ENCODE data around the gene COX6A2. TPM values are rescaled to one million over a fixed set of nuclear protein-coding genes. Genes with fewer than 3 reads are reported as not detected.

Gene COX6A2
- total RNA-seq, 4 donors from 2014 or later = not detected

DNA sequence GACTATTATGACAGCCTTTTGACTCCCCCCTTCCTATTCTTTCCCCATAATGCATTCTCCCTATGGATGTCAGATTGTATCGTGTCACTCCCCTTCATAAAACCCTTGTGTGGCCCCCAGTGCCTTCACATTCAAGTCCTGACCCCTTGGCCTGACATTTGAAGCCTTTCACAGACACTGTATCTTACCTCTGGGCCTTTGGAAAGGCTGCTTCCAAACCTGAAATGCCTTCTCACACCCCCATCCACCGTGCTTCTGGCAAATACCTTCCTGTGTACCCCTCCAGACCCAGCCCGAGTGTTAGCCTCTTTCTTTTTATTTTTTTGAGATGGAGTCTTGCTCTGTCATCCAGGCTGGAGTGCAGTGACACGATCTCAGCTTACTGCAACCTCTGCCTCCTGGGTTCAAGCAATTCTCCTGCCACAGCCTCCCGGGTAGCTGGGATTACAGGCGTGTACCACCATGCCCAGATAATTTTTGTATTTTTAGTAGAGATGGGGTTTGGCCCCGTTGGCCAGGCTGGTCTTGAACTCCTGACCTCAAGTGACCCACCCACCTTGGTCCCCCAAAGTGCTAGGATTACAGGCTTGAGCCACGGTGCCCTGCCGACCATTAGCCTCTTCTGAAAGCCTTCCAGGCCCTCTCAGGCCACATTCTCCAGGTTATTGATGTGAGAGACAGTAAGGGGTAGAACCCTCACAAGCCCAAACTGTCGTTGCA, 33.2 kb upstream of the COX6A2 start:
- TF ChIP-seq, protein P1, sequence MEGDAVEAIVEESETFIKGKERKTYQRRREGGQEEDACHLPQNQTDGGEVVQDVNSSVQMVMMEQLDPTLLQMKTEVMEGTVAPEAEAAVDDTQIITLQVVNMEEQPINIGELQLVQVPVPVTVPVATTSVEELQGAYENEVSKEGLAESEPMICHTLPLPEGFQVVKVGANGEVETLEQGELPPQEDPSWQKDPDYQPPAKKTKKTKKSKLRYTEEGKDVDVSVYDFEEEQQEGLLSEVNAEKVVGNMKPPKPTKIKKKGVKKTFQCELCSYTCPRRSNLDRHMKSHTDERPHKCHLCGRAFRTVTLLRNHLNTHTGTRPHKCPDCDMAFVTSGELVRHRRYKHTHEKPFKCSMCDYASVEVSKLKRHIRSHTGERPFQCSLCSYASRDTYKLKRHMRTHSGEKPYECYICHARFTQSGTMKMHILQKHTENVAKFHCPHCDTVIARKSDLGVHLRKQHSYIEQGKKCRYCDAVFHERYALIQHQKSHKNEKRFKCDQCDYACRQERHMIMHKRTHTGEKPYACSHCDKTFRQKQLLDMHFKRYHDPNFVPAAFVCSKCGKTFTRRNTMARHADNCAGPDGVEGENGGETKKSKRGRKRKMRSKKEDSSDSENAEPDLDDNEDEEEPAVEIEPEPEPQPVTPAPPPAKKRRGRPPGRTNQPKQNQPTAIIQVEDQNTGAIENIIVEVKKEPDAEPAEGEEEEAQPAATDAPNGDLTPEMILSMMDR (IDR thresholded peaks at IDR 0.05; ENCODE audit: low read depth) = no peak

DNA sequence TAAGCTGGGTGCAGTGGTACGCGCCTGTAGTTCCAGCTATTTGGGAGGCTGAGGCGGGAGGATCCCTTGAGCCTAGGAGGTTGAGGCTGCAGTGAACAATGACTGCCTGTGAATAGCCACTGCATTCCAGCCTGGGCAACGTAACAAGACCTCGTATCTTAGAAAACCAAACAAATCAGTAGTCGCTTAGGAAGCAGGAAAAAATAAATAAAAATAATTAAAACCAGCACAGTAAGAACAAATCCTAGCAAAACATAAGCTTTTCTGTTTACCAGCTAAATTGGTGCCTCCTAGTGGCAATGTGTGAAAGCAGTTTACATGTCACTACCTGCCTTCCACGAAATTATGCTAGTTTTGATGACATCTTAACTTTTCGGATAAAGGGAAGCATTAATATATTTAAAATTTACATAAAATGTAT, 32.4 kb upstream of the COX6A2 start:
- TF ChIP-seq, protein P1 (IDR thresholded peaks at IDR 0.05; ENCODE audit: low read depth) = no peak

DNA sequence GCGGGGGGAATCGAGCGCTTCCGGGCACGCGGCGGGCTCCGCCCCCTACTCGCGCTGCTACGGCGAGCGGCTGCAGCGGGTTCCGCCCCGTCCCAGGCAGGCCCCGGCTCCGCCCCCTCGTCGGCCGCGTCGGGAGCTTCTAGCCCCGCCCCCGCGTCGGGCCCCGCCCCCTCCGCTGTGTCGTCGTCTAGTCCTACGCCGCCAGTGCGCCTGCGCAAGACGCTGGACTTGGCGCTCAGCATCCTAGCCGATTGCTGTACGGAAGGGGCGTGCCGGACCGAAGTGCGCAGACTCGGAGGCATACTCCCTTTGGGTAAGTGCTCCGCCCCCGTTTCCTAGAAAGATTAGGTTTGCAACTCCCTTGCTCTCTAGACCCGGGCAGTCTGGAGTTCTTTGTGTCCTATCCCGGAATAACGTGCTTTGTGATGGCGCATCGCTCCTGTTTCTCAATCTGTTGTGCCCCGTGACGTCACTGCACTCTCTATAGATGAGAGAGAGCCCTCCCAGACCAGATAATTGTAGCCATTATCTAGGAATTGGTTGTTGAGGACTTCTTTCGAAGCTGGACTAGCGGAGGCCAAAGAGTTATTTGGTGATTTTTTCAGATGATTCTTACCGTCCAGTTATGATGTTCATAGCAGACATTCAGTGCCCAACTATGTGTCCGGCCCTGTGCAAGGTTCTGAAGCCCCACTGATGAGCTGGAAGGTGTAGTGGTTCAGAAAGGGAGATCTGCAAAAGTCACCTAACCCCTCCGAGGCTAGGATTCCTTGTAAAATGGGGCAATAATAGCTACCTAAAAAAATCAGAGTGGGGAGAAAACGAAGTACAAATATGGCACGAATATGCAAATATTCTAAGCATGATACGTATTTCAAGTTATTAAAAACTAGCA, 31.8 kb upstream of the COX6A2 start:
- TF ChIP-seq, protein P1 (IDR thresholded peaks at IDR 0.05; ENCODE audit: low read depth) = no peak

DNA sequence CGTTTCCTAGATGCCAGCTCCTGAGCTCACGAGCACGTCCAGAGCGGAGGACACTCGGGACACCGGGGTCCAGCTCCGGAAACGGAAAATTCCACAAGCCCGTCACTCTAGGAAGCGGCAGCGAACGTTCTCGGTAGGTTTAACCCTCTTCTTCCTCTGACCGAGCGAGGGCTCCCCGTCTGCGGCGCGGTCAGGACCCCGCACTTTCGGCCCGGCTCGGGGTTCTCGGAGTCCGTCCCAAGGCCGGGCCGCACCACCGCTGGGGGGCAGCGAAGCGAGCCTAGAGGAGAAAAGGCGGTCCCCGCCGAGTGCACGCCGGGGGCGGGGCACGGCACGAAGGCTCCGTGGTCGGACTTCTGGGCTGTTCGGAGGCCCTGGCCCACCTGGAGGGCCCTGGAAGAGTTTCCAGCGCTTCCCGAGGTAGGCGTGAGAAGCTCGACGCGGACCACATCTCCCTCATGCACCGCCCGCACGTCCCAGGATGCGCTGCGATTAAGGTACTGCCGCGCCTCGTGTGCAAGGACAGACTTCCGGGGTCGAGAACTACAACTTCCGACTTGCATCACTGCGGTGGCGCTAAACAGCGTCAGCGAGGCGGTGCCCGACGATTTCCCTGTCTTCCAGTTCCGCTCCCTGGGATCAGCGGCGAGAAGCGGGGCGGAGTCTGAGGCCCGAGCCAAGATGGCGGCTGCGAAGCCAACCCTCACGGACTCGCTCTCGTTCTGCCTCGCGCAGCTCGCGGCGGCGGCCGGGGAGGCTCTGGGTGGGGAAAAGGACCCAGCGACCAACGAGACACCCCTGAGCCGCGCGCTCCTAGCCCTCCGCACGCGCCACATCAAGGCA, 30.9 kb upstream of the COX6A2 start, which contains the start of gene ARMC5:
TSS of gene ARMC5 (plus strand) at position 658 of the 843 bp plus-strand sequence. CDS start at position 682, 24 bp downstream.
- TF ChIP-seq, protein P1 (IDR thresholded peaks at IDR 0.05; ENCODE audit: low read depth) = no peak

DNA sequence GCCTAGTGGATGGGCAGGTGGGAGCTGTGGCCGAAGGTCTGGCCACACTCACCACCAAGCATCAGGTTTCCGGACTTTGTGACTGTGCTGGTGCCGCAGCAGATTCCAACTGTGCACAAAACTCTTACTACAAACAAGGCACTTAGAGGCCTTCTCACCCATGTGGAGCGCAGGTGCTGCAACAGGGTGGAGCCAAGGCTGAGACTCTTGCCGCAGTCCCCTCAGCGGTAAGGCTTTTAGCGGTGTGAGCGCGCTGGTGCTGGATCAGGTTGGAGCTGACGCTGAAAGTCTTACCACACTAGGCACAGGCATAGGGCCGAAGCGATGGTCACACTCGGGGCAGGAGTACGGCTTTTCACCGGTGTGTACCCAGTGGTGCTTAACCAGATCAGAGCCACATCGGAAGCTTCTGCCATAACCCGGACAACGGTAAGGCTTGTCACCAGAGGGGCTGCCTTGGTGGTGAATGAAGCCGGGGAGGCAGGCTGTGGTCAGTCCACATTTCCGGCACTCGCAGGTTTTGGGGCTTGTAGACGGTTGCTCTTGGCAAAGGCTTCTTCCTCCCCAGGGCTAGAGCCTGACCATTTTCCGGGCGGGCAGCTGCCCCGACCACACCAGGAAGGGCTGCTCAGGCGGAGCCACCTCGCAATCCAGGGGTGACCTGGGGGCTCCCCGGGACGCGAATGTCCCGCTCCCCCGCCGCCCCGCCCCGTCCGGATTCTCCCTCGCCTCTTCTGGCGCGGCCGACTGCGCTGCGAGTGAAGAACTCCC, 30.1 kb upstream of the COX6A2 start:
- TF ChIP-seq, protein P1 (IDR thresholded peaks at IDR 0.05; ENCODE audit: low read depth) = no peak

DNA sequence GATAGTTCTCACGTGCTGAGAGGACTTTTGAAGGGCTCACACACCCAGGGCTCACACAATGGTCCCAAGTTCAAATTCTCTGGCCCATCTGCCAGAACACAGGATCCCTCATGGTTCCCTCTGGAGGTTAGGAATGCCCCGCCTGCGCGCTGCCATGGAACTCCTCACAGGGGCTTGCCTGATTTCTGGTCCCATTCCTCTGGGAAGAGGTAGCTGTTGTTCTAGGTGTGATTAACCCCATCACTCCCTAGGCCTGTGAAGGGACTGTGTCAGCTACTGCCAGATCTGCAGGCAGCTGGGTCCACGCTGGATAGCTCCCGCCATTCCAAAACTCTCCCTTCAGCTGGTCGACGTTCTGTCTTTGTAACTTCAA, 28.8 kb upstream of the COX6A2 start:
- TF ChIP-seq, protein P1 (IDR thresholded peaks at IDR 0.05; ENCODE audit: low read depth) = no peak

Measured in subcutaneous adipose tissue (tissue), 4 donors.